Activated naive CD8-positive, alpha-beta T cell treated with anti-CD3 and anti-CD28 coated beads, Interleukin-2, amount 10 ng/mL, durations not matched to agents 7 days and 5 days (primary cell): ENCODE data around the gene ANKZF1. TPM values are rescaled to one million over a fixed set of nuclear protein-coding genes. Genes with fewer than 3 reads are reported as not detected.

Source experiments
- ATAC-seq: fragments of 150-1000 bp; cut with Tn5 transposase; one replicate; pipeline ENCODE4 v1.10.0; 2021; ENCODE audit warnings: low read depth, moderate library complexity
- POLR2A ChIA-PET: fragments of 350-600 bp; sonication (Branson Sonifier 250); formaldehyde crosslinking; loops from one replicate; lab custom pipeline; 2021; ENCODE audit warnings: antibody characterized with exemption; lab: Charles Lee
- DNase-seq: peaks from one replicate; pipeline ENCODE4 v3.0.0; 2021
- H3K27ac Mint-ChIP-seq: one replicate; pipeline ENCODE4 v1.8.0; 2022; ENCODE audit warnings: mild to moderate bottlenecking, mixed read lengths
- H3K27me3 Mint-ChIP-seq: one replicate; pipeline ENCODE4 v1.8.0; 2022; ENCODE audit warnings: mild to moderate bottlenecking, moderate library complexity, mixed read lengths
- H3K36me3 Mint-ChIP-seq: one replicate; pipeline ENCODE4 v1.8.0; 2021; ENCODE audit warnings: mild to moderate bottlenecking, mixed read lengths
- H3K4me1 Mint-ChIP-seq: one replicate; pipeline ENCODE4 v1.8.0; 2021; ENCODE audit warnings: mixed read lengths
- H3K4me3 Mint-ChIP-seq: one replicate; pipeline ENCODE4 v1.8.0; 2022; ENCODE audit warnings: mild to moderate bottlenecking, moderate library complexity, mixed read lengths
- H3K9me3 Mint-ChIP-seq: one replicate; pipeline ENCODE4 v1.8.0; 2021; ENCODE audit warnings: mixed read lengths
- total RNA-seq, 2 experiments: library from RNA; stranded (reverse); gene quantifications; one replicate each; pipeline ENCODE4 v1.2.3, GENCODE V29; 2021

Gene ANKZF1
- total RNA-seq, 2 experiments from 2014 or later: 170 to 177 TPM

GRCh38 chr2:219285373-219285735 lies 55.7 kb downstream of the ANKZF1 start:
- H3K9me3 Mint-ChIP-seq: no peaks in the 10 kb centered on the region
- peaks cover 8% of the 10 kb centered on the region for H3K36me3 Mint-ChIP-seq
- POLR2A ChIA-PET: interaction anchor here (1.7 kb wide), 1 partner anchor 9 kb away, joined by 8 read pairs; no protein-coding TSS in a partner anchor
- no peak overlapping the region for H3K4me3 Mint-ChIP-seq
- H3K27me3 Mint-ChIP-seq: no peaks in the 10 kb centered on the region
- no peak for ATAC-seq
- DNase-seq: no peak
- peaks cover 15% of the 10 kb centered on the region for H3K4me1 Mint-ChIP-seq
- no peak overlapping the region for H3K27ac Mint-ChIP-seq

GRCh38 chr2:219285894-219286425 lies 56.4 kb downstream of the ANKZF1 start:
- no peak for DNase-seq
- POLR2A ChIA-PET: interaction anchor here (1.4 kb wide), 1 partner anchor 9 kb away, joined by 3 read pairs; no protein-coding TSS in a partner anchor
- H3K4me1 Mint-ChIP-seq: peaks cover 9% of the 10 kb centered on the region
- no peak overlapping the region for H3K27ac Mint-ChIP-seq
- no peaks in the 10 kb centered on the region for H3K9me3 Mint-ChIP-seq
- H3K4me3 Mint-ChIP-seq: no peak overlapping the region
- ATAC-seq: no peak
- H3K36me3 Mint-ChIP-seq: peaks cover 7% of the 10 kb centered on the region
- no peaks in the 10 kb centered on the region for H3K27me3 Mint-ChIP-seq

Other genes starting within 250 kb of the ANKZF1 start
- not detected for gene FEV, start 244.6 kb upstream of the ANKZF1 start, total RNA-seq
- not detected for gene CRYBA2, start 236.4 kb upstream of the ANKZF1 start, total RNA-seq
- gene CFAP65, start 188.3 kb upstream of the ANKZF1 start, total RNA-seq: not detected
- not detected for gene IHH, start 168.9 kb upstream of the ANKZF1 start, total RNA-seq
- 10 to 100 TPM; 16.7 to 17.1 TPM for gene NHEJ1, start 69.0 kb upstream of the ANKZF1 start, total RNA-seq
- 1 to 10 TPM; 4.4 to 4.7 TPM for gene SLC23A3, start 59.8 kb upstream of the ANKZF1 start, total RNA-seq
- 10 to 100 TPM; 77.3 to 77.6 TPM for gene CNPPD1, start 52.9 kb upstream of the ANKZF1 start, total RNA-seq
- gene RETREG2, start 51.5 kb upstream of the ANKZF1 start, total RNA-seq: 100 to 1,000 TPM; 129 TPM
- gene ZFAND2B, start 23.0 kb upstream of the ANKZF1 start, total RNA-seq: 10 to 100 TPM; 68.1 to 69.8 TPM
- gene ABCB6, start 10.8 kb upstream of the ANKZF1 start, total RNA-seq: 10 to 100 TPM; 13.1 to 14.3 TPM
- gene ATG9A, start 170 bp upstream of the ANKZF1 start, total RNA-seq: 10 to 100 TPM; 56.0 to 62.1 TPM
- gene GLB1L, start 15.6 kb downstream of the ANKZF1 start, total RNA-seq: 1 to 10 TPM; 3.3 to 4.1 TPM
- 10 to 100 TPM; 34.0 to 36.0 TPM for gene STK16, start 15.7 kb downstream of the ANKZF1 start, total RNA-seq
- gene TUBA4B, start 23.4 kb downstream of the ANKZF1 start, total RNA-seq: not detected
- gene TUBA4A, start 24.1 kb downstream of the ANKZF1 start, total RNA-seq: 100 to 1,000 TPM; 237 to 266 TPM
- 10 to 100 TPM; 65.9 to 67.5 TPM for gene DNAJB2, start 49.6 kb downstream of the ANKZF1 start, total RNA-seq
- not detected for gene PTPRN, start 79.6 kb downstream of the ANKZF1 start, total RNA-seq
- not detected for gene RESP18, start 102.9 kb downstream of the ANKZF1 start, total RNA-seq
- 10 to 100 TPM; 63.2 to 69.0 TPM for gene DNPEP, start 158.1 kb downstream of the ANKZF1 start, total RNA-seq
- not detected for gene DES, start 188.6 kb downstream of the ANKZF1 start, total RNA-seq
- 10 to 100 TPM; 18.1 to 23.6 TPM for gene SPEG, start 205.0 kb downstream of the ANKZF1 start, total RNA-seq